ENCODE measurements around the gene TBC1D13.
"Not testable (repeated sequence)": the region's sequence is repeated elsewhere in the genome, so short reads cannot be mapped to it uniquely, and the experiment has no call there.

Gene TBC1D13

GRCh38 chr9:128781187-128782070 lies 5.6 kb upstream of the TBC1D13 start:
- intact Hi-C loops (cut with DNase I), result no loop called here
- no peak for DNase-seq

- no peak for DNase-seq
- intact Hi-C loops (cut with DNase I), result no loop called here
These were observed 4.4 kb upstream of the TBC1D13 start for GRCh38 chr9:128782669-128783068.

DNA sequence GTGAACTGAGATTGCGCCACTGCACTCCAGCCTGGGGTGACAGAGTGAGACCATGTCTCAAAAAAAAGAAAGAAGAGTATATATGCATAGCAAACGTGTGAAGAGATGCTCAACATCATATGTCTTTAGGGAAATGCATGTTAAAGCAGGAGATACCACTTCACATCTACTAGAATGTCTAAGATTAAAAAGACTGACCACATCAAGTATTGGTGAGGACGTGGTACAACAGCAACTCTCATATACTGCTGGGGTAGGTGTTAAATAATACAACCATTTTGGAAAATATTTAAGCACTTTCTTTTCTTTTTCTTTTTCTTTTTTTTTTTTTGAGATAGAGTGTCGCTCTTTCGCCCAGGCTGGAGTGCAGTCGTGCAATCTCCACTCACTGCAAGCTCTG lies 1.6 kb upstream of the TBC1D13 start:
- intact Hi-C loops (cut with DNase I), result no loop called here
- DNase-seq, result no peak

DNA sequence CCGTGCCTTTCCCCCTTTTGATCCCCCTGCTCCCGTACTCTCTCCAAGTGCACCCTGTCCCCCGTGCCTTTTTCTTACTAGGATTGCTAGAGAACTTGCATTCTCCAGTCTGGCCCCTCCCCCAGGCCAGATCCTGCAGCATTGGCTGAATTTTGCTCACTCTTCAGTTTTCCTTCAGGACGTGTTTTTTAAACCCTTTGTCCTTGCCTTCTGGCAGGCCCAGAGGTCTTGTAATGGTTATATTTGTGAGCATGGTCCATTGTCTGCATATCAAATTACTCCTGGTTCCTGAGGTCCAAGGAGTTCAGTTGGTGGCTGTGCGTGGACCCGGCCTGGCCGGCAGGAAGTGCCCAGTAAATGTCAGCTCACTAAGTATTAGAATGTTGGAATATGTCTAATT lies 606 bp downstream of the TBC1D13 start:
- intact Hi-C loops (cut with DNase I), result no loop called here
- DNase-seq, result peak in 24 of 42 donors; percentile 19 to 70 (median 39)

DNA sequence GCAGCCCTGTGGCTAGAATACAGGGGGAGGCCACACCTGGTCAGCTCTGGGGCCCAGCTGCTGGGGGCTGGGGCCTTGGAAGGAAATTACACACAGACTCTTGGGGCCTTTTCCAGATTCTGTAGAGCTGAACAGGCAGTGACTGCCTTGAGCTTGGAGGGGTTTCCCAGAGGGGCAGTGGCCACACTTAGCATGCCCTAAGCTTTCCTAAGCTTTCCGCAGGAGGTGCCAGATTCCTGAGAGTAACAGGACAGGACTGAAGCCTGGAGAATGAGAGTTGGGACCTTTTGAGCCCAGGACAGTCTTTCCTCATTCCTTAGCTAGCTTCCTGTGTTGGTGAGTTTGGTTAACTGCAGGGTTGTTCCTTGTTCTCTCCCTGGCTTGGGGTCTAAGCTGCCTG lies 1.4 kb downstream of the TBC1D13 start:
- DNase-seq, result no peak
- intact Hi-C loops (cut with DNase I), result no loop called here

- DNase-seq, result no peak
- intact Hi-C loops (cut with DNase I), result no loop called here
These were observed 3.5 kb downstream of the TBC1D13 start for GRCh38 chr9:128790536-128790935.

DNA sequence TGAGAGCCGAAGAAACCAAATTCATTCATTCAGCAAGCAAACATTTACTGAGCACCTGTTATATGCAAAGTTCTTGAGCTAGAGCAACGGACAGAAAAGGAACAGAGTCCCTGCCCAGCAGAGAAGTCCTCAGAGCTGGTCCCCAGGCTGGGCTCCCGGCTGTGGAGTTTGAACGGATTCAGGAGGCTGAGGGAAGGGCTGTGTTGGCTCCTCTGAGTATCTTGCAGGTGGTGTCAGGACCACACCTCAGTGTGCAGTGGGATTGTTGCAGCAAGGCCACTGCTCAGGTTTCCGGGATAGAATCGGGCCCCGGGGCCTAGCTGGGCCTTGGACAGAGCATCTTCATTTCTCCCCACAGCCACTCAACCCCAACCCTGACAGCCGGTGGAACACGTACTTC lies 5.1 kb downstream of the TBC1D13 start:
- DNase-seq, result no peak
- intact Hi-C loops (cut with DNase I), result no loop called here

DNA sequence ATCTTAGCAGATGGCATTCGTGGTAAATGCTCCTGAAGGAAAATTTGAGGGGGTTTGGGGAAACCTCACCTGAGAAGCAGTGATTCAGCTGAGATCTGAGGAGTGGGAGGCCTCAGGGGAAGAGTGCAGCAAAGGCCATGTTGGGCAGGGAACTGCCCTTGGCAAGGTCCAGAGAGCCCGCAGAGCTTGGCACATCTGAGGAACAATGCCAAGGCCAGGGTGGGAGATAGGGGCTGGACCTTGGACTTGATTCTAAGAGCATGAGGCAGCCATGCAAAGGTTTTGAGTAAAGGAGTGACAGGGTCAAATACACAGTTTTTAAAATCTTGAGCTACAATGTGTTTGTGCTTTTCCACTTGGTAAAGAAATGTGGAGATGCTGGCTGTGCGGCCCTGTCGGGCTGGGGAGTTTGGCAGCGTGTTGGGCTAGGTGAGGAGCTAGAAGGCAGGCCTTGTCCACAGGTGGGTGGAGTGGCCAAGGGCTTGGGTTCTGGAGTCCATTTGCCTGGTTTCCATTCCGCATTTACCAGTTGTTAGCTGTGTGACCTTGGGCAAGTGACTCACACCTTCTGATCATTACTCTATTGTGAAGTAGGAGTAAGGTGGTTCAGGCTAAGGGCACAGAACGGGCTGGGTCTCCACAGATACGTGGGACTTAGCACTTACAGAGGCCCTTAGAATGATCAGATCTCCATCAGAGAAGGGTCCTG lies 6.1 kb downstream of the TBC1D13 start:
- DNase-seq, result no peak
- intact Hi-C loops (cut with DNase I), result no loop called here

- intact Hi-C loops (cut with DNase I); DNase-seq: not testable (repeated sequence)
These were observed 7.9 kb downstream of the TBC1D13 start for GRCh38 chr9:128794961-128795360.

GRCh38 chr9:128798896-128799295 lies 11.8 kb downstream of the TBC1D13 start:
- intact Hi-C loops (cut with DNase I), result no loop called here
- DNase-seq, result no peak

DNA sequence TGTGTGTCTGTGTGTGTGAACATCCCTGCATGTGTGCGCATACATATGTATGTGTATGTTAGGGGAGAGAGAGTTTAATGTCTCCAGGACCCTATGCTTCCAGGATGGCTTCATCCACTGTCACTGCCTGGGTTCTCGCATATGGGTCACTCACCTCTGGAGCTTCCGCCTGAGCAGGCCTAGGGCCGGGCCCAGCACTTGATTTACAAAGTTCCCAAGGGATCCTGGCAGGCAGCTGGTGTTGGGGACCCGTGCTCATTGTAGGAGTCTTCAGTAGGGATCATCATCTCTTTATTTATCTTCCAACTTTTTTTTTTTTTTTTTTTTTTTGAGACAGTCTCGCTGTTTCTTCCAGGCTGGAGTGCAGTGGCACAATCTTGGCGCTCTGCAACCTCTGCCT lies 13.0 kb downstream of the TBC1D13 start:
- intact Hi-C loops (cut with DNase I), result no loop called here

GRCh38 chr9:128802482-128802881 lies 15.4 kb downstream of the TBC1D13 start:
- intact Hi-C loops (cut with DNase I), result no loop called here
- DNase-seq, result no peak

More for the DNA sequence above, 13.0 kb downstream of the TBC1D13 start:
- no peak for DNase-seq

- peak in 41 of 42 donors; percentile 27 to 85 (median 66) for DNase-seq
- intact Hi-C loops (cut with DNase I), result no loop called here
These were observed 18.6 kb downstream of the TBC1D13 start for GRCh38 chr9:128805661-128806060.

- DNase-seq, result no peak
- intact Hi-C loops (cut with DNase I), result no loop called here
These were observed 20.8 kb downstream of the TBC1D13 start for GRCh38 chr9:128807827-128808226.

DNA sequence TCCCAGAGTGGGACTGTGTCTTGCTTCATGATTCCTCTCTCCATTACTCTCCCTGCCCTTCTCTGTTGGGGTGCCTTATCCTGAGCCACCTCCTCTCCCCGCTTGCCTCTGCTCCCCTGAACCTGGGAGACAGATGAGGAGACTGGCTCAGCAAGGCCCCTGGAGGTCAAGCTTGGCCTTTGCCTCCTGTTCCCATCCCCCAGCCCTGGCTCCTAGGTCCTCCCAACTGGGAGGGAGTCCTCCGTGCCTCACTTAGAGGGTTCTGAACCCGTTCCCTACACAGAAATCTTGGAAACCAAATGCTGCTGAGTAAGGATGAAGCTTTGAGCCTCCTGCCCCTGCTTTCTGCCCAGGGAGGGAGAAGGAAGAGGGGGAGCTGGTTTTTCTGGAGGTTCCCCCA lies 21.5 kb downstream of the TBC1D13 start:
- intact Hi-C loops (cut with DNase I), result no loop called here
- no peak for DNase-seq

- no peak for DNase-seq
- intact Hi-C loops (cut with DNase I), result no loop called here
These were observed 22.1 kb downstream of the TBC1D13 start for GRCh38 chr9:128809036-128809599.

DNA sequence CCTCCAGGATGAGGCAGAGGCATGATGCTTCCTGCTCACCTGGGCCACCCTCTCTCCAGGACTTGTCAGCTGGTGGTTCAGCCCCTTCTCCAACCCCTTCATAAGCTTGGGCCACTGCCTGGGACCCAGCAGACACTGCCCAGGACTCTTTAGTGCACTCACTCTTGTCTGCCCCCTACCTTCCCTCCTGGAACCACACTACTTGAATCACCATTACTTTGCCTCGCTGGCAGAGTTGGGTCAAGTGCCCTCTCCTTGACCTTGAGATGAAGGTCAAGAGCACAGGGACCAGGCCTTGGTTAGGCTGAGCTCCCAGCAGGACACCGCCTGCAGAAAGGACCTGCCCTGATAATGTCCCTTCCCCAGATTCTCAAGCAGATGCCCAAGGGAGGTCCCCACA lies 22.8 kb downstream of the TBC1D13 start:
- no peak for DNase-seq
- intact Hi-C loops (cut with DNase I), result no loop called here

DNA sequence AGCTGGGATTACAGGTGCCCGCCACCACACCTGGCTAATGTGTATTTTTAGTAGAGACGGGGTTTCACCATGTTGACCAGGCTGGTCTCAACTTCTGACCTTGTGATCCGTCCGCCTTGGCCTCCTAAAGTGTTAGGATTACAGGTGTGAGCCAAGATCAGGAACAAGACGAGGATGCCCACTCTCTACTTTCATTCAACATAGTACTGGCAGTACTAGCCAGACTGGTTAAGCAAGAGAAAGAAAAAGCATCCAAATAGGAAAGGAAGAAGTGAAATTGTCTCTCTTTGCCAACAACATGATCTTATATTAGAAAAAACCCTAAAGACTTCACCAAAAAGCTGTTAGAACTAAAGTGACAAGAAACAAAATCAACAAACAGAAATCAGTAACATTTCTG lies 23.8 kb downstream of the TBC1D13 start:
- DNase-seq, result no peak
- intact Hi-C loops (cut with DNase I), result no loop called here

- intact Hi-C loops (cut with DNase I), result loop anchor here (2.0 kb wide), 1 partner anchor 45 kb away; no protein-coding TSS in a partner anchor
These were observed 31.2 kb downstream of the TBC1D13 start, which contains the start of gene ENDOG for GRCh38 chr9:128818099-128818838. ENDOG (plus strand) TSS chr9:128818500; CDS start chr9:128818685, 185 bp downstream.

More at GRCh38 chr9:128818099-128818838, 31.2 kb downstream of the TBC1D13 start, which contains the start of gene ENDOG:
- peak; percentile 96 to 99 (median 98) for DNase-seq

Measured in head of caudate nucleus (tissue), 42 donors.